WI38 (cell line): Measurements from ENCODE around the gene SH3RF3.

ENCODE experiments used
- H3K4me3 ChIP-seq: 2 replicates; pipeline ENCODE4 v1.5.1; 2011; ENCODE audit warnings: low read depth, mild to moderate bottlenecking, control low read depth, low read length
- CTCF ChIP-seq: IDR thresholded peaks from 2 replicates; pipeline ENCODE4 v1.5.1; 2012; ENCODE audit warnings: low read depth, mild to moderate bottlenecking, control low read depth, low read length

The SH3RF3 gene

GRCh38 chr2:109242210-109242653, 113.2 kb downstream of the SH3RF3 start:
- H3K4me3 ChIP-seq: no peak overlapping the region
- TF ChIP-seq CTCF: no peak

GRCh38 chr2:109242654-109243331, 113.8 kb downstream of the SH3RF3 start:
- no peak for TF ChIP-seq CTCF
- no peak overlapping the region for H3K4me3 ChIP-seq

GRCh38 chr2:109243526-109244303, 114.7 kb downstream of the SH3RF3 start:
- no peak overlapping the region for H3K4me3 ChIP-seq

GRCh38 chr2:109244304-109244582, 115.2 kb downstream of the SH3RF3 start:
- no peak overlapping the region for H3K4me3 ChIP-seq
- no peak for TF ChIP-seq CTCF

More at GRCh38 chr2:109243526-109244303, 114.7 kb downstream of the SH3RF3 start:
- no peak for TF ChIP-seq CTCF

- TF ChIP-seq CTCF: no peak
Measured at GRCh38 chr2:109244750-109245382, 115.9 kb downstream of the SH3RF3 start.

GRCh38 chr2:109246176-109246575, 117.2 kb downstream of the SH3RF3 start:
- H3K4me3 ChIP-seq: no peak overlapping the region
- TF ChIP-seq CTCF: no peak

More at GRCh38 chr2:109244750-109245382, 115.9 kb downstream of the SH3RF3 start:
- no peak overlapping the region for H3K4me3 ChIP-seq

- TF ChIP-seq CTCF: no peak
- no peak overlapping the region for H3K4me3 ChIP-seq
Measured at GRCh38 chr2:109246616-109247015, 117.6 kb downstream of the SH3RF3 start.
